B cell (primary cell): ENCODE data around the gene GRPEL1. TPM values are rescaled to one million over a fixed set of nuclear protein-coding genes. Genes with fewer than 3 reads are reported as not detected.

Experiments
- ATAC-seq: fragments of 200-7000 bp; cut with Tn5 transposase; one replicate; pipeline ENCODE4 v1.10.0; 2021; ENCODE audit warnings: low read depth, mild to moderate bottlenecking, moderate number of reproducible peaks, moderate library complexity
- CTCF ChIA-PET: fragments of 350-600 bp; sonication (Branson Sonifier 250); formaldehyde crosslinking; loops from one replicate; lab custom pipeline; 2021; ENCODE audit warnings: antibody characterized with exemption, inconsistent platforms; lab: Charles Lee
- POLR2A ChIA-PET: fragments of 350-600 bp; sonication (Branson Sonifier 250); formaldehyde crosslinking; loops from one replicate; lab custom pipeline; 2021; ENCODE audit warnings: antibody characterized with exemption; lab: Charles Lee
- DNase-seq: peaks from one replicate; pipeline ENCODE4 v3.0.0; 2013
- H2AFZ ChIP-seq: 2 replicates; pipeline ENCODE4 v1.6.1; 2012; ENCODE audit warnings: mild to moderate bottlenecking, low read depth, low read length; ENCODE audit not compliant: insufficient read depth, poor library complexity, severe bottlenecking
- H3K27ac ChIP-seq, 2 donors: 1 replicate in 1 of 2; 2 replicates in 1 of 2; pipeline ENCODE4 v1.5.1; 2012 to 2013; ENCODE audit warnings: low read length in 2 of 2, mild to moderate bottlenecking in 2 of 2, moderate library complexity in 1 of 2
- H3K27me3 ChIP-seq, 4 experiments: fragments of 200-600 bp in 1 of 4; sonication (generic) in 1 of 4; replicated peaks in 1 of 4; 1 replicate in 2 of 4; 2 replicates in 2 of 4; pipeline versions ENCODE4 v1.6.1 to v1.7.0; 2013 to 2016; ENCODE audit warnings: low read length in 3 of 4, mild to moderate bottlenecking in 2 of 4, mixed read lengths in 1 of 4, moderate library complexity in 1 of 4; ENCODE audit not compliant: insufficient read depth in 4 of 4, control insufficient read depth in 3 of 4; ENCODE audit errors: control extremely low read depth in 1 of 4
- H3K36me3 ChIP-seq, 2 experiments: replicated peaks in 1 of 2; 1 replicate in 1 of 2; 2 replicates in 1 of 2; pipeline versions ENCODE4 v1.6.1 to v1.7.1; 2013; ENCODE audit warnings: low read length in 1 of 2; ENCODE audit not compliant: insufficient read depth in 2 of 2, control insufficient read depth in 1 of 2; ENCODE audit errors: control extremely low read depth in 1 of 2, extremely low read depth in 1 of 2
- H3K4me1 ChIP-seq, 2 donors: fragments of 200-600 bp in 1 of 2; sonication (generic) in 1 of 2; 1 replicate in 1 of 2; 2 replicates in 1 of 2; pipeline versions ENCODE4 v1.5.1 to v1.6.1; 2013 to 2017; ENCODE audit warnings: low read length in 2 of 2; ENCODE audit not compliant: control insufficient read depth in 2 of 2, insufficient read depth in 2 of 2
- H3K4me2 ChIP-seq: replicated peaks from 2 replicates; pipeline ENCODE3; 2012; ENCODE audit warnings: mild to moderate bottlenecking, low read depth, low read length; ENCODE audit not compliant: poor library complexity, severe bottlenecking
- H3K4me3 ChIP-seq, 5 experiments: fragments of 200-600 bp in 1 of 5; sonication (generic) in 1 of 5; 1 replicate in 3 of 5; 2 replicates in 2 of 5; pipeline versions ENCODE4 v1.5.1 to v1.7.0; 2011 to 2016; ENCODE audit warnings: low read length in 4 of 5, mild to moderate bottlenecking in 4 of 5, low read depth in 2 of 5, control low read depth in 1 of 5, moderate library complexity in 1 of 5; ENCODE audit not compliant: insufficient read depth in 1 of 5; ENCODE audit errors: control extremely low read depth in 1 of 5, extremely low read depth in 1 of 5
- H3K79me2 ChIP-seq: fragments of 200-600 bp; sonication (generic); one replicate; pipeline ENCODE4 v1.6.0; 2016; ENCODE audit warnings: low read length; ENCODE audit not compliant: control insufficient read depth, insufficient read depth
- H3K9ac ChIP-seq: fragments of 200-600 bp; sonication (generic); 2 replicates; pipeline ENCODE4 v1.6.1; 2017; ENCODE audit warnings: mild to moderate bottlenecking, low read length, moderate library complexity
- H3K9me3 ChIP-seq, 3 donors: one replicate each; pipeline versions ENCODE4 v1.6.1 to v1.7.1; 2013; ENCODE audit warnings: low read length in 2 of 3; ENCODE audit not compliant: control insufficient read depth in 2 of 3, insufficient read depth in 1 of 3; ENCODE audit errors: control extremely low read depth in 1 of 3
- H4K20me1 ChIP-seq: 2 replicates; pipeline ENCODE4 v1.6.0; 2012; ENCODE audit warnings: mild to moderate bottlenecking, low read length; ENCODE audit not compliant: insufficient read depth, control insufficient read depth, poor library complexity, severe bottlenecking
- H3K27ac Mint-ChIP-seq: one replicate; pipeline ENCODE4 v1.8.0; 2021; ENCODE audit warnings: mixed read lengths
- H3K27me3 Mint-ChIP-seq: one replicate; pipeline ENCODE4 v1.8.0; 2021; ENCODE audit warnings: mixed read lengths
- H3K4me1 Mint-ChIP-seq: one replicate; pipeline ENCODE4 v1.8.0; 2021; ENCODE audit warnings: mixed read lengths
- H3K4me3 Mint-ChIP-seq: one replicate; pipeline ENCODE4 v1.8.0; 2021; ENCODE audit warnings: mixed read lengths
- H3K9me3 Mint-ChIP-seq: one replicate; pipeline ENCODE4 v1.8.0; 2022; ENCODE audit warnings: mixed read lengths; ENCODE audit not compliant: insufficient read depth
- EZH2 ChIP-seq: IDR thresholded peaks from 2 replicates; pipeline ENCODE4 v1.6.1; 2012; ENCODE audit warnings: borderline replicate concordance, low read depth, mild to moderate bottlenecking, moderate library complexity, low read length; ENCODE audit not compliant: insufficient read depth, poor library complexity, severe bottlenecking
- WGBS: methylation state at CpG from one replicate; pipeline ENCODE4 v1.1.5; 2013; ENCODE audit warnings: missing lambda C conversion rate; ENCODE audit not compliant: insufficient coverage; 5-methylcytosine and 5-hydroxymethylcytosine counted together
- intact Hi-C: fragments of 100-400 bp; cut with micrococcal nuclease; formaldehyde crosslinking; loops from one replicate; pipeline ENCODE4 v1.10.0; 2022
- polyA plus RNA-seq: library from polyadenylated mRNA; depleted of rRNA; stranded (reverse); fragments of >200 nt; gene quantifications from 2 replicates; pipeline ENCODE4 v1.2.3, GENCODE V29; 2012
- total RNA-seq, 2 donors: library from RNA; stranded (reverse); fragments of 120-200 nt in 1 of 2; gene quantifications; 1 replicate in 1 of 2; 2 replicates in 1 of 2; pipeline versions ENCODE4 v1.2.3 to v1.2.4, GENCODE V29; 2013 to 2022
- TF ChIP-seq, protein P1 (sequence below): fragments of 200-600 bp; IDR thresholded peaks from one replicate; pipeline ENCODE4 v1.8.0; 2022; ENCODE audit warnings: antibody characterized with exemption, mild to moderate bottlenecking

GRPEL1 gene
- total and polyA plus RNA-seq, 2 donors (not counting 1 experiment from before 2014, with no cell fraction given), result 15.0 to 26.0 TPM

DNA sequence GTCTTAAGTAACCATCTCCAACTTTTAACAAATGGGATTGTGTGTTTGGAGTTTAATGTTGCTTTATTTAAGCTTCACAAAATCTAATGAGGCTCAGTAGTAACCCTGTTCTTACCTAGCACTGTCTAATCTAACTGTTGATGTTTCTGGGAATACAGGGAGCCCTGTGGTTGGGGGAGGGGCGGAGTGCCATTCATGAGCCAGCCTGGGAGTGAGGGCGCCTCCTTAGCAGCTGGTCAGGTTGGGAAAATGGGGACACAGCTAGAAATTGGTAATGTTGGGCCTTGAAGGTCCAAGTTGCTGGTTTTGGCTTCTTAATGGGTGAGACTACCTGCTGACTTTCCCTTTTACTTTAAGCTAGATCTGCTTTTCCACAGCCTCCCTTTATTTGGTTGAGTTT, 47.6 kb downstream of the GRPEL1 start:
- no peaks in the 10 kb centered on the region for H3K9me3 Mint-ChIP-seq
- no peaks in the 10 kb centered on the region for H3K27me3 Mint-ChIP-seq
- intact Hi-C loops, result no loop called here
- Histone ChIP-seq H3K79me2 (peaks cover 40% of the 10 kb centered on the region), H3K36me3 (peaks cover 1 to 75% of the 10 kb centered on the region in 2 experiments), H3K4me1 (no peaks in the 10 kb centered on the region), H2AFZ (no peak overlapping the region), H3K4me2 (no peak overlapping the region), H3K9me3 (no peaks in the 10 kb centered on the region), H3K4me3 (no peak overlapping the region), H4K20me1 (peaks cover 24% of the 10 kb centered on the region), H3K27ac (no peak overlapping the region), H3K9ac (no peak overlapping the region), H3K27me3 (no peaks in the 10 kb centered on the region)
- WGBS, result 100% methylated on average over 2 of the region's 2 CpGs
- ChIA-PET POLR2A (no interaction called here), CTCF (interaction anchor here (1.3 kb wide), 1 partner anchor 48 kb away, joined by 3 read pairs; the partner anchor contains the start of gene GRPEL1)
- TF ChIP-seq, protein P1, sequence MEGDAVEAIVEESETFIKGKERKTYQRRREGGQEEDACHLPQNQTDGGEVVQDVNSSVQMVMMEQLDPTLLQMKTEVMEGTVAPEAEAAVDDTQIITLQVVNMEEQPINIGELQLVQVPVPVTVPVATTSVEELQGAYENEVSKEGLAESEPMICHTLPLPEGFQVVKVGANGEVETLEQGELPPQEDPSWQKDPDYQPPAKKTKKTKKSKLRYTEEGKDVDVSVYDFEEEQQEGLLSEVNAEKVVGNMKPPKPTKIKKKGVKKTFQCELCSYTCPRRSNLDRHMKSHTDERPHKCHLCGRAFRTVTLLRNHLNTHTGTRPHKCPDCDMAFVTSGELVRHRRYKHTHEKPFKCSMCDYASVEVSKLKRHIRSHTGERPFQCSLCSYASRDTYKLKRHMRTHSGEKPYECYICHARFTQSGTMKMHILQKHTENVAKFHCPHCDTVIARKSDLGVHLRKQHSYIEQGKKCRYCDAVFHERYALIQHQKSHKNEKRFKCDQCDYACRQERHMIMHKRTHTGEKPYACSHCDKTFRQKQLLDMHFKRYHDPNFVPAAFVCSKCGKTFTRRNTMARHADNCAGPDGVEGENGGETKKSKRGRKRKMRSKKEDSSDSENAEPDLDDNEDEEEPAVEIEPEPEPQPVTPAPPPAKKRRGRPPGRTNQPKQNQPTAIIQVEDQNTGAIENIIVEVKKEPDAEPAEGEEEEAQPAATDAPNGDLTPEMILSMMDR, result no peak
- no peak for TF ChIP-seq EZH2
- ATAC-seq (no peak), DNase-seq (no peak)
- H3K4me3 Mint-ChIP-seq, result no peak overlapping the region
- H3K4me1 Mint-ChIP-seq, result peaks cover 1% of the 10 kb centered on the region
- no peak overlapping the region for H3K27ac Mint-ChIP-seq

DNA sequence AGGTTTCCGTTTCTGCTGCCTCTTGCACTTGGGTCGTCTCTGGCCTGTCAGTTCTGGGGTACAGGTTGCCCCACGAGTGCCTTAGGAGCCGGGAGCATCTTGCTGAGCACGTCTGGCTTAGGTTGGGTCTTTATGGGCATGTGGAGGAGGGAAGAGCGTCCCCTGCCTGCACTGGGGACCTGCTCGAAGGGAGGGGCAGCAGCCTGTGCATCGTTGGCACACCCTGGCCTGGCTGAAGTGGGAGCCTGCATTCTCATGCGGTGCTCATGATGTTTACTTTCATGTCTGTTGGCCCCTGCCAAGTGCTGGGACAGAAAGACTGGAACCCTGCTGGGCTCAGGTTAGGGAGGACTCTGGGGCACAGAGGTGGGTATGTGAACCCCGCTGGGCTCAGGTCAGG, 48.5 kb downstream of the GRPEL1 start:
- Histone ChIP-seq H4K20me1 (peaks cover 28% of the 10 kb centered on the region), H3K9me3 (no peaks in the 10 kb centered on the region), H3K27me3 (no peaks in the 10 kb centered on the region), H3K4me1 (peaks cover 2 to 4% of the 10 kb centered on the region in 2 donors), H3K36me3 (peaks cover 1 to 75% of the 10 kb centered on the region in 2 experiments), H3K79me2 (peaks cover 49% of the 10 kb centered on the region), H3K9ac (no peak overlapping the region), H3K27ac (no peak overlapping the region), H2AFZ (no peak overlapping the region), H3K4me3 (no peak overlapping the region), H3K4me2 (no peak overlapping the region)
- Mint-ChIP-seq H3K4me3 (no peak overlapping the region), H3K27me3 (no peaks in the 10 kb centered on the region), H3K9me3 (no peaks in the 10 kb centered on the region), H3K4me1 (peaks cover 11% of the 10 kb centered on the region), H3K27ac (no peak overlapping the region)
- intact Hi-C loops, result no loop called here
- POLR2A ChIA-PET, result no interaction called here
- CTCF ChIA-PET, result no interaction called here
- WGBS, result 97% methylated on average over 9 of the region's 10 CpGs
- no peak for DNase-seq
- TF ChIP-seq, protein P1, result no peak
- TF ChIP-seq EZH2, result no peak
- no peak for ATAC-seq
